Fibroblast of the aortic adventitia (primary cell): ENCODE measurements around the gene MIOX. TPM values are rescaled to one million over a fixed set of nuclear protein-coding genes. Genes with fewer than 3 reads are reported as not detected.

Experiments used
- DNase-seq: peaks from one replicate; pipeline ENCODE4 v3.0.0-alpha.2; 2010; ENCODE audit warnings: low read depth
- H3K4me3 ChIP-seq: 2 replicates; pipeline ENCODE4 v1.5.1; 2011; ENCODE audit warnings: low read depth, mild to moderate bottlenecking, control low read depth, low read length, moderate library complexity
- total RNA-seq: library from RNA; depleted of rRNA; stranded (reverse); fragments of >200 nt; gene quantifications from 2 replicates; pipeline ENCODE4 v1.2.3, GENCODE V29; 2012; ENCODE audit warnings: low replicate concordance
- TF ChIP-seq, protein P1 (sequence below): IDR thresholded peaks from 2 replicates; pipeline ENCODE4 v1.5.1; 2011; ENCODE audit warnings: mild to moderate bottlenecking, low read length, control low read depth, inconsistent platforms; ENCODE audit not compliant: insufficient read depth

MIOX gene
- total RNA-seq, 1 donor = not detected

DNA sequence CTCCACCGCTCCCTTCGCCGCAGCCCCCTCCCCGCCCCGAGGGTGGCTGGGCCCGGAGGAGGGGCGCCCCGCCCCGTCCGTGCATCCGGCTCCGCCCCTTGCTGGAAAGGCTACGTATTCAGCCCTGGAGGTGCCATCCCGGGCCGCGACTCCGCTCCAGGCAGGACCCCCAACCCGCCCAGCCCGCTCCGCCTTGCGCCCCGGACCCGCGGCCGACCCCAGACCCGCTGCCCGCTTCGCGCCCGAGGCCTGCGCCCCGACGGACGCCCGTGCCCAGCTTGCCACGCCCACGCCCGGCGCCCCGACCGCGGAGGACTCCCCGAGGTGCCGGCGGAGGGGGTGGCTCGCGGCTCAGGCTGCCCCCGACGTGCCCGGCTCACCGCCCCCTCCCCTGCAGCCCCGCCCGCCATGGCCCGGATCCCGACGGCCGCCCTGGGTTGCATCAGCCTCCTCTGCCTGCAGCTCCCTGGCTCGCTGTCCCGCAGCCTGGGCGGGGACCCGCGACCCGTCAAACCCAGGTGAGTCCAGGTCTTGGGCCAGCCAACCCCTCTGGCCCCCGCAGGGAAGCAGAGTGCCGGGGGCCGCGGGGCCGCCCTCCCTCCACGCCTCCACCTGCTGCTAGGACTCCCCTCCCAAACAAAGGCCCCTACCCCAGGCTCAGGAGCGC is 5.1 kb upstream of the MIOX start, which contains the start of gene ADM2:
ADM2 (plus strand) TSS at position 104 of the 667 bp plus-strand sequence; CDS start at position 409, 305 bp downstream.
- H3K4me3 ChIP-seq = peak within 1 kb of the TSS; percentile 83
- peak; percentile 39 for DNase-seq
- TF ChIP-seq, protein P1, sequence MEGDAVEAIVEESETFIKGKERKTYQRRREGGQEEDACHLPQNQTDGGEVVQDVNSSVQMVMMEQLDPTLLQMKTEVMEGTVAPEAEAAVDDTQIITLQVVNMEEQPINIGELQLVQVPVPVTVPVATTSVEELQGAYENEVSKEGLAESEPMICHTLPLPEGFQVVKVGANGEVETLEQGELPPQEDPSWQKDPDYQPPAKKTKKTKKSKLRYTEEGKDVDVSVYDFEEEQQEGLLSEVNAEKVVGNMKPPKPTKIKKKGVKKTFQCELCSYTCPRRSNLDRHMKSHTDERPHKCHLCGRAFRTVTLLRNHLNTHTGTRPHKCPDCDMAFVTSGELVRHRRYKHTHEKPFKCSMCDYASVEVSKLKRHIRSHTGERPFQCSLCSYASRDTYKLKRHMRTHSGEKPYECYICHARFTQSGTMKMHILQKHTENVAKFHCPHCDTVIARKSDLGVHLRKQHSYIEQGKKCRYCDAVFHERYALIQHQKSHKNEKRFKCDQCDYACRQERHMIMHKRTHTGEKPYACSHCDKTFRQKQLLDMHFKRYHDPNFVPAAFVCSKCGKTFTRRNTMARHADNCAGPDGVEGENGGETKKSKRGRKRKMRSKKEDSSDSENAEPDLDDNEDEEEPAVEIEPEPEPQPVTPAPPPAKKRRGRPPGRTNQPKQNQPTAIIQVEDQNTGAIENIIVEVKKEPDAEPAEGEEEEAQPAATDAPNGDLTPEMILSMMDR = no peak

DNA sequence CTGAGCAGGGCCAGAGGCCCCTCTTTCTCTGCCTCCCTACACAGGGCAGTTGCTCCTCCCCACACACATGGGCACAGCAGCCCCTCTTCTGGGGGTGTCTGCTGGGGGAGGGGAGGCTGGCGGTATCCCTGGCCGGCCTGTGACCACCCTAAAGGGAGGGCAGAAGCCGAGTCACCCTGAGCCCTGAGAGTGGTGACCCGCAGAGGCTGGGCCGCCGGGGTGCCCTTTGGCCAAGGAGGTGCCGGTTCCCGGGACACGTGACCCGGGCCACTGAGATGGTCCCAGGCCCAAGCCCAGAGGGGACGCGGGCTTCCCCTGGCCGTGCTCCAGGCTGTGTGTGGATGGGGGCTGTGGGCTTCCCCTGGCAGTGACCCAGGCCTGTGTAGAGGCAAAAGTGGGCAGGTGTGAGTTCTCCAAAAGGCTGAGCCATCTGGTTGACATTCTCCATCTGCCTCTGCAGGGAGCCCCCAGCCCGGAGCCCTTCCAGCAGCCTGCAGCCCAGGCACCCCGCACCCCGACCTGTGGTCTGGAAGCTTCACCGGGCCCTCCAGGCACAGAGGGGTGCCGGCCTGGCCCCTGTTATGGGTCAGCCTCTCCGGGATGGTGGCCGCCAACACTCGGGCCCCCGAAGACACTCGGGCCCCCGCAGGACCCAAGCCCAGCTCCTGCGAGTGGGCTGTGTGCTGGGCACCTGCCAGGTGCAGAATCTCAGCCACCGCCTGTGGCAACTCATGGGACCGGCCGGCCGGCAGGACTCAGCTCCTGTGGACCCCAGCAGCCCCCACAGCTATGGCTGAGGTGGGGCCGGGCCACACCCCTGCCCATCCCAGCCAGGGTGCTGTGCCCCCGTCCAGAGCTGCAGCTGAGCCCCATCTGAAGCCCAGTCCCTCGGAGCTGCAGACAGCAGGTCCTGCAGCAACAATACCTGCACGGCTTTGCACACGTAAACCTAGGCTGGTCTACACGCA is 4.3 kb upstream of the MIOX start:
- H3K4me3 ChIP-seq = peak overlapping the region; percentile 83
- DNase-seq = no peak
- TF ChIP-seq, protein P1 = no peak

DNA sequence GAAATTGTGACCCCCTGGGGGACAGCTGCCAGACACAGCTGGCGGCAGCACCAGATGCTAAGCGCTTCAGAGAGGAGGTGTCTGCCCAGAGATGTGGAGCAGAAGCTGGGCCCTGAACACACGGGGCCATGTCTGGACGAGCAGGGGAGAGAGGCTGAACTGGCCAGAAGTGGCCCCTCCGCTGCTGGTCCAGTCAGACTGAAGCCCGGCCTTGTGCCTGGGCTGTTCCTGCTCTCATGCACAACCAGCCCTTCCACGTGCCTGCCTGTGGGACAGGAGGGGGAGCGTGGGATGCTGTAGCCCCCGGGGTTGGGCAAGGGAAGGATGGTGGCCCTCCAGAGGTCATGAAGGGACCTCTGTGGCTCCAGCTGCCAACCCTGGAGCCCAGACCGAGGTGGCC is 3.6 kb upstream of the MIOX start:
- TF ChIP-seq, protein P1 = no peak
- peak overlapping the region; percentile 83 for H3K4me3 ChIP-seq
- no peak for DNase-seq

DNA sequence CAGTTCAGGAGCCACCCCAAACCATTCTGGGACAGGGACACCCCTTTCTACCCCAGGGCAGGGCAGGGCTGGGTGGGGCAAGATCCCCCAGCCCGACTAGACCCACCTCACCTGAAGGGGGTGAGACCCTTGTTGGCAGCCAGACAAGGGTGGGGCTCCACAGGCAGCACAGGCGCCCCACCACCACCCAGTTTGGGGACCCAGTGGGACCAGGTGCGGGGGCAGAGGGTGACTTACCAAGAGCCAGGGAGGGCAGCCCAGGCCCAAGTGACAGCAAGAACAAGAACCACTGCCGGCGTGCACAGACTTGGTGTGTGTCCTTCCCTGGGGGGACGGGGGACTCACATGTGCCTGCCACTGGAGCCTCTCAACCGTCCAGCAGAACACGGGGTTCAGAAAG is 3.1 kb upstream of the MIOX start:
- H3K4me3 ChIP-seq = no peak overlapping the region
- DNase-seq = no peak
- TF ChIP-seq, protein P1 = no peak

DNA sequence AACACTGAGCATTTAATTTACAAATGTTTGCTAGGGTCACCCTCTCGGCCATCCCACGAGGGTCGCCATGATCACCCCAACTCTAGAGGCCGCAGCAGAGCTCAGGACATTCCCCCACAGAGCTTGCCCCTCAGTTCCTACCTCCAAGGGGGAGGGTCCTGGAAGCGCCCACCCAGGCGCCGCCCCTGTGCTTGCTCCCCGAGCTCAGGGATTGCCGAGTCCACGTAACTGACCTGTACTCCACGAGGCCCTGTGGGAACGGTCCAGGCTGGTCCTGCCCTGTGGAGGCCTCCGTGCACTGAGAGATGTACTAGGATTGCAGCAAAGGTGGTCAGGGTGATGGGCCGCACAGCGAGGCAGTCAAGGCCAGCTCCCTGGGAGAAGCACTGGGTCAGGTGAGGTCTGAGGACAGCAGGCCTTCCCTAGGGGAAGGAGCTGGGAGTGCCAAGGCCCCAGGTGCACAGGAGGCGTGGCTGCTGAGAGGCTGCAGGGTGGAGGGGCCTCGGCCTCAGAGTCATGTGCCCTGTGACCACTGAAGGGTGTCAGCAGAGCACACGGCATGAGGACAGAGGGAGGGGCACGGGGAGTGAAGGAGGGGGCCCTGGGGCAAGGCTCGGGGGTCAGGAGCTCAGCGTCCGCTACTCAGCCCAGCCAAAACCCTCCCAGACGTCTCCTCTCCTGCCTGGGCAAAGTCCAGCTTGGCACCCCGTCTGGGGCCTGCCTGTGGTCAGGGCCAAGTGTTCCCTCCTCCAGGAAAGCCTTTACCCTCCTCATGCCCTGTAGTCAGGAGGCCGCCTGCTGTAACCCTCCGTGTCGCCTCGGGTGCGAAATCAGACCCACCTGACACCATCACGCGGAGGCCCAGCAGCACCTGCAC is 2.4 kb upstream of the MIOX start:
- TF ChIP-seq, protein P1 = no peak
- DNase-seq = no peak
- H3K4me3 ChIP-seq = no peak overlapping the region
